Upper lobe of right lung (tissue), 1 donor: ENCODE results near the gene BCAT1. TPM values are rescaled to one million over a fixed set of nuclear protein-coding genes. Genes with fewer than 3 reads are reported as not detected.
"Not testable (repeated sequence)": the region's sequence is repeated elsewhere in the genome, so short reads cannot be mapped to it uniquely, and the experiment has no call there.

ENCODE experiments used
- ATAC-seq: fragments of 200-7000 bp; cut with Tn5 transposase; one replicate; pipeline ENCODE4 v1.9.1; 2020; ENCODE audit warnings: mild to moderate bottlenecking, moderate library complexity
- DNase-seq: peaks from one replicate; pipeline ENCODE4 v3.0.0-alpha.2; 2020
- H3K27ac ChIP-seq: fragments of 200-600 bp; one replicate; pipeline ENCODE4 v1.8.0; 2022
- H3K27me3 ChIP-seq: fragments of 200-600 bp; one replicate; pipeline ENCODE4 v1.8.0; 2022; ENCODE audit warnings: mild to moderate bottlenecking
- H3K36me3 ChIP-seq: fragments of 200-600 bp; one replicate; pipeline ENCODE4 v1.8.0; 2022
- H3K4me1 ChIP-seq: fragments of 200-600 bp; one replicate; pipeline ENCODE4 v1.8.0; 2022
- H3K4me3 ChIP-seq: fragments of 200-600 bp; one replicate; pipeline ENCODE4 v1.8.0; 2022; ENCODE audit warnings: mild to moderate bottlenecking
- H3K9me3 ChIP-seq: fragments of 200-600 bp; one replicate; pipeline ENCODE4 v1.8.0; 2022
- CTCF ChIP-seq: fragments of 200-600 bp; IDR thresholded peaks from one replicate; pipeline ENCODE4 v1.8.0; 2022; ENCODE audit warnings: antibody characterized with exemption
- intact Hi-C: fragments of 100-400 bp; cut with DNase I; formaldehyde crosslinking; loops from one replicate; pipeline ENCODE4 v1.11.0; 2022
- total RNA-seq: library from RNA; stranded (reverse); fragmentation: NEBNext Ultra II Directional; extraction: Animal tissue kit (Norgen Biotek cat#: 25700); gene quantifications from one replicate; pipeline ENCODE4 v1.2.1, GENCODE V29; 2021
- donor health status: DM: no; HTN: yes; CAD: no; lungs with severe emphysema.

BCAT1 gene
- total RNA-seq, 1 donor from 2014 or later: 82.5 TPM

- TF ChIP-seq CTCF: no peak
- no peaks in the 10 kb centered on the region for H3K36me3 ChIP-seq
- no peaks in the 10 kb centered on the region for H3K4me1 ChIP-seq
- no peak overlapping the region for H3K27ac ChIP-seq
- intact Hi-C loops: no loop called here
- no peak overlapping the region for H3K4me3 ChIP-seq
- H3K9me3 ChIP-seq: no peaks in the 10 kb centered on the region
- DNase-seq: no peak
- ATAC-seq: no peak
- H3K27me3 ChIP-seq: no peaks in the 10 kb centered on the region
Observed at GRCh38 chr12:24911271-24911791, 37.6 kb downstream of the BCAT1 start.

- ATAC-seq, DNase-seq, intact Hi-C loops, H3K9me3 ChIP-seq, H3K27me3 ChIP-seq, H3K4me1 ChIP-seq, H3K36me3 ChIP-seq, H3K27ac ChIP-seq, H3K4me3 ChIP-seq: not testable (repeated sequence)
Observed at GRCh38 chr12:24910192-24910591, 38.7 kb downstream of the BCAT1 start.

- DNase-seq (no peak), ATAC-seq (peak; percentile 91)
- intact Hi-C loops: no loop called here
- Histone ChIP-seq H3K27ac (no peak overlapping the region), H3K27me3 (no peaks in the 10 kb centered on the region), H3K4me3 (no peak overlapping the region), H3K4me1 (no peaks in the 10 kb centered on the region), H3K36me3 (no peaks in the 10 kb centered on the region), H3K9me3 (no peaks in the 10 kb centered on the region)
- TF ChIP-seq CTCF: no peak
Observed at GRCh38 chr12:24909667-24910066, 39.2 kb downstream of the BCAT1 start.

- no peak overlapping the region for H3K4me3 ChIP-seq
- no peaks in the 10 kb centered on the region for H3K36me3 ChIP-seq
- H3K4me1 ChIP-seq: peaks cover 4% of the 10 kb centered on the region
- intact Hi-C loops: no loop called here
- DNase-seq: no peak
- no peaks in the 10 kb centered on the region for H3K27me3 ChIP-seq
- ATAC-seq: no peak
- H3K27ac ChIP-seq: no peak overlapping the region
- no peaks in the 10 kb centered on the region for H3K9me3 ChIP-seq
- TF ChIP-seq CTCF: no peak
Observed at GRCh38 chr12:24907464-24907863, 41.4 kb downstream of the BCAT1 start.

- H3K36me3 ChIP-seq: no peaks in the 10 kb centered on the region
- H3K4me1 ChIP-seq: peaks cover 11% of the 10 kb centered on the region
- DNase-seq: no peak
- no peak overlapping the region for H3K27ac ChIP-seq
- no peak for TF ChIP-seq CTCF
- intact Hi-C loops: no loop called here
- H3K9me3 ChIP-seq: no peaks in the 10 kb centered on the region
- no peak for ATAC-seq
- no peaks in the 10 kb centered on the region for H3K27me3 ChIP-seq
- H3K4me3 ChIP-seq: no peak overlapping the region
Observed at GRCh38 chr12:24906141-24906540, 42.8 kb downstream of the BCAT1 start.

GRCh38 chr12:24905431-24905830 lies 43.5 kb downstream of the BCAT1 start:
- no peaks in the 10 kb centered on the region for H3K9me3 ChIP-seq
- peaks cover 17% of the 10 kb centered on the region for H3K4me1 ChIP-seq
- H3K27me3 ChIP-seq: no peaks in the 10 kb centered on the region
- H3K36me3 ChIP-seq: no peaks in the 10 kb centered on the region
- H3K4me3 ChIP-seq: no peak overlapping the region
- no peak overlapping the region for H3K27ac ChIP-seq
- no peak for TF ChIP-seq CTCF
- intact Hi-C loops: no loop called here
- ATAC-seq: no peak
- DNase-seq: no peak
